Measurements from ENCODE around the gene IL10RA. TPM values are rescaled to one million over a fixed set of nuclear protein-coding genes. Genes with fewer than 3 reads are reported as not detected.
"Not testable (repeated sequence)": the region's sequence is repeated elsewhere in the genome, so short reads cannot be mapped to it uniquely, and the experiment has no call there.

The IL10RA gene
- total RNA-seq, 2 donors from 2014 or later, result 4.6 to 11.4 TPM

DNA sequence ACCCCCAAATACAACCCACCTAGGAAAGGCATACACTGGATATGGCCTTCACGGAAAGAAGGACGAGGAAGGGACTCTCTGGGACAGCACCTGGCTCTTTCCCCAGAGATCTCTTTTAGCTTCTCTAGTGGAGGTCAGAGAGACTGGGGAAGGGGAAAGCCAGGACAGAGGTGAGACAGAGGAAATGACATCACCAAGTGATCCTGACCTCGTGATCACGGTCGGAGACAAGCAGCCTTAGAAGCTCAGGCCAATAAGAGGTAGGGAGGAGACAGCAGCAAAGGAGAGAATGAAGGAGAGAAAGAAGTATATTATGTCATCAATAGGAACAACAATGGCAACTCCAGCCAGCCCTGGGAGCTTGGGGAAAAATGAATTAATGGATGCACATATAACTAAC is 41.6 kb upstream of the IL10RA start:
- H3K27ac ChIP-seq, result no peak overlapping the region
- H3K36me3 ChIP-seq, result no peaks in the 10 kb centered on the region
- DNase-seq (ENCODE audit: low spot score), result no peak
- H3K4me1 ChIP-seq, result peaks cover 0 to 7% of the 10 kb centered on the region in 2 donors
- no peaks in the 10 kb centered on the region for H3K27me3 ChIP-seq
- peaks cover 0 to 9% of the 10 kb centered on the region in 2 donors for H3K9me3 ChIP-seq
- TF ChIP-seq, protein P1, sequence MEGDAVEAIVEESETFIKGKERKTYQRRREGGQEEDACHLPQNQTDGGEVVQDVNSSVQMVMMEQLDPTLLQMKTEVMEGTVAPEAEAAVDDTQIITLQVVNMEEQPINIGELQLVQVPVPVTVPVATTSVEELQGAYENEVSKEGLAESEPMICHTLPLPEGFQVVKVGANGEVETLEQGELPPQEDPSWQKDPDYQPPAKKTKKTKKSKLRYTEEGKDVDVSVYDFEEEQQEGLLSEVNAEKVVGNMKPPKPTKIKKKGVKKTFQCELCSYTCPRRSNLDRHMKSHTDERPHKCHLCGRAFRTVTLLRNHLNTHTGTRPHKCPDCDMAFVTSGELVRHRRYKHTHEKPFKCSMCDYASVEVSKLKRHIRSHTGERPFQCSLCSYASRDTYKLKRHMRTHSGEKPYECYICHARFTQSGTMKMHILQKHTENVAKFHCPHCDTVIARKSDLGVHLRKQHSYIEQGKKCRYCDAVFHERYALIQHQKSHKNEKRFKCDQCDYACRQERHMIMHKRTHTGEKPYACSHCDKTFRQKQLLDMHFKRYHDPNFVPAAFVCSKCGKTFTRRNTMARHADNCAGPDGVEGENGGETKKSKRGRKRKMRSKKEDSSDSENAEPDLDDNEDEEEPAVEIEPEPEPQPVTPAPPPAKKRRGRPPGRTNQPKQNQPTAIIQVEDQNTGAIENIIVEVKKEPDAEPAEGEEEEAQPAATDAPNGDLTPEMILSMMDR (IDR thresholded peaks at IDR 0.05), result no peak
- H3K4me3 ChIP-seq, result no peak overlapping the region

DNA sequence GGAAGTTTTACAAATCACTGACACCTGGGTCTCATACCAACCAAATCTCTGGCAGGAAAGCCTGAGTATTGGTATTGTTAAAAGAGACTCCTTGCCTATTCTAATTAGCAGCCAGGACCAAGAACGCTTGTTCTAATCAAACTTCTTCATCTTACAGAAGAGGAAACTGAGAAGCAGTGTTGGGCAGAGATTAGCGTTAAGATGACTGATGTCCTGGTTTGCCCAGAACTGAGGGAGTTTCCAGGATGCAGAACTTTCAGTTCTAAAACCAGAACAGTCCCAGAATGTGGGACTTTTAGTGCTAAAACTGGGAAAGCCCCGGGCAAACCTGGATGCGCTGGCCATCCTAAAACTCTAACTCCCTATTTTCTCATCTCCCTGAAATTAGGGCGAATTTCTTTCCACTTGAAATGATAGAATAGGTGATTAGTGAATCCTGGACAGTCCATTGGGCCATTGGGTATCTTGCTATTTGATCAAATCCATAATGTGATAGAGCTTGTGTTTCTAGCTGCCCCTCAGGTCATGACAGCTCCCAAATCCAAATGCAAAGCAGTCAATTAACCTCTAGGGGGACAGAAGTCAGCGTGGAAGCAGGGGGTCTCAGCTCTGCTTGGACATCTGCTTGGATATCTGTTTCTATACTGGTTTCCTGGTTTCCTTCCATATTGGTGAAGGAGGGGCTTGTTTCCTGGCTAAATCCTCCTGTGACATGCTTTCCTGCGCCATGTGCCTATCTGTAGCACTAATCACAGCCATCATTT is 41.0 kb upstream of the IL10RA start:
- H3K27ac ChIP-seq, result no peak overlapping the region
- no peak overlapping the region for H3K4me3 ChIP-seq
- DNase-seq (ENCODE audit: low spot score), result peak; percentile 18
- H3K4me1 ChIP-seq, result peaks cover 0 to 7% of the 10 kb centered on the region in 2 donors
- peaks cover 0 to 9% of the 10 kb centered on the region in 2 donors for H3K9me3 ChIP-seq
- TF ChIP-seq, protein P1 (IDR thresholded peaks at IDR 0.05), result no peak
- H3K27me3 ChIP-seq, result no peaks in the 10 kb centered on the region
- H3K36me3 ChIP-seq, result no peaks in the 10 kb centered on the region

DNA sequence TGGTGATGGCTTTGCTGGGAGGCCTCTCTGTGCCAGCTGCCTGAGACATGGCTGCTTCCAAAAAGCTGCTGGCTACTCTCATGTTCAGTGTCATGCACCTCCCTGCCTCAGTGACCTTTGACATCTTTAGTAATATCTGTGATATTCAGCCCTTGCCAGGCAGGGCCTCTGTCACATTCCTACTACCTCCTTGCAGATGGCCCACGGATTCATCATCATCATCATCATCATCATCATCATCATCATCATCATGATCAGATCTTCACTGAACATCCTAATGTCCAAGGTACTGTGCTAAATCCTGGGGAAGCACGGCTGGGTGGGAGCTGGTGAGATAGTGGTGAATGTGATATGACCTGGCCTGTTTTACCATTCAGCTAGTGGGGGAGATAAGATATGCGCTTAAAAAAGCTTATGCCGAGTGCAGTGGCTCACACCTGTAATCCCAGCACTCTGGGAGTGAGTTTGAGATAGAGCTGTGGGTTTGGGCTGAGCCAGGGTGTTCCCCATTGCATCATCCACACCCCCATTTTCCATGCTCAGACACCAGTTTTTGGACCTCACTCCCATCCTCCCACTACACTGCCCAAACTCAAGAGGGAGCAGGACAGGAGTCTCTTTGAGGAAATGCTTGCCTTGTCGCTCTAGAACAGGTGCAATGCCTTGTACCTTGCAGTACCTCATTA is 39.9 kb upstream of the IL10RA start:
- Histone ChIP-seq H3K4me3 (no peak overlapping the region), H3K36me3 (no peaks in the 10 kb centered on the region), H3K27ac (no peak overlapping the region), H3K9me3 (peaks cover 0 to 9% of the 10 kb centered on the region in 2 donors), H3K27me3 (no peaks in the 10 kb centered on the region), H3K4me1 (peaks cover 0 to 7% of the 10 kb centered on the region in 2 donors)
- TF ChIP-seq, protein P1 (IDR thresholded peaks at IDR 0.05), result no peak
- peak; percentile 51 for DNase-seq (ENCODE audit: low spot score)

DNA sequence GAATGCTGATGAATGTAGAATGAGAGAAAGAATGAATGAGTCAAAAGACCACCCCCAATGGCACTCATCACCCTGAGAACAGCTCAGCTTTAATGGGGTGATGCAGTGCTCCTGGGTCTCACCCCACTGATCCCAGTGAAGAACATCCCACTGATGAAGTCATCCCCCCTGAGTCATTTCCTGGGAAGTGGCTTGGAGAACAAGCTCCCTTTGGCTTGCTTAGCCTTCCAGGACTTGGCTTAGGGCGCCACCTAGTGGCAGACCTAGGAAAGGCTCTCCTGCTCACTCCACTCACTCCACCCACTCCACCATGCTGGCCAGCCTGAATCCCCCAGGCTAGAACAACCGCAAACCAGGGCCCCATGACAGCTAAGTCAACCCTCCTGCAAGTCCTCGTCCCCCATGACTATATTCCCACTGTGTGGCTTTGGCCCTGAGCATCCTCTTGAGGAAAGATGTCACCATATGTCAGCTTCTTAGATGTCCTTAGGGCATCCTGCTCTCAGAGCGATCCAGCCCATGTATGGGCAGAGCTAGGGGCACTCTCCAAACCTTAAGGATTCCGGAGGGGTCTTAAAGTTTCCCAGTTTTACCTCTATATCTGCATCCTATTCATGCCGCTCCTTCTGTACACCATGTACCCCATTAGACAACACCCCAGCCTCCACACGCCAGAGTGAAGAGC is 39.2 kb upstream of the IL10RA start:
- TF ChIP-seq, protein P1 (IDR thresholded peaks at IDR 0.05), result peak; percentile 88 to 99
- Histone ChIP-seq H3K4me3 (no peak overlapping the region), H3K27ac (no peak overlapping the region), H3K9me3 (peaks cover 0 to 9% of the 10 kb centered on the region in 2 donors), H3K27me3 (no peaks in the 10 kb centered on the region), H3K4me1 (peaks cover 0 to 7% of the 10 kb centered on the region in 2 donors), H3K36me3 (no peaks in the 10 kb centered on the region)
- peak; percentile 94 for DNase-seq (ENCODE audit: low spot score)

DNA sequence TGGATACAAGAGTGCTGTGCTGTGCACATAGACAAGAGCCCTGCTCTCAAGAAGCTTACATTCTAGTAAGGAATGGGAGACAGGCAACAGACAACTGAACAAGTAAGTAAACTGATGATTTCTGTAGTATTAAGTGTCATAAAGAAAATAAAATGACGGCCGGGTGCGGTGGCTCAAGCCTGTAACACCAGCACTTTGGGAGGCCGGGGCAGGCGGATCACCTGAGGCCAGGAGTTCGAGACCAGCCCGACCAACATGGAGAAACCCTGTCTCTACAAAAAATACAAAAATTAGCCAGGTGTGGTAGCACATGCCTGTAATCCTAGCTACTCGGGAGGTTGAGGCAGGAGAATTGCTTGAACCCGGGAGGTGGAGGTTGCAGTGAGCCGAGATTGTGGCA is 38.4 kb upstream of the IL10RA start:
- H3K4me1 ChIP-seq, H3K27ac ChIP-seq, H3K4me3 ChIP-seq, H3K9me3 ChIP-seq, H3K27me3 ChIP-seq, H3K36me3 ChIP-seq: not testable (repeated sequence)
- peak; percentile 50 for DNase-seq (ENCODE audit: low spot score)

DNA sequence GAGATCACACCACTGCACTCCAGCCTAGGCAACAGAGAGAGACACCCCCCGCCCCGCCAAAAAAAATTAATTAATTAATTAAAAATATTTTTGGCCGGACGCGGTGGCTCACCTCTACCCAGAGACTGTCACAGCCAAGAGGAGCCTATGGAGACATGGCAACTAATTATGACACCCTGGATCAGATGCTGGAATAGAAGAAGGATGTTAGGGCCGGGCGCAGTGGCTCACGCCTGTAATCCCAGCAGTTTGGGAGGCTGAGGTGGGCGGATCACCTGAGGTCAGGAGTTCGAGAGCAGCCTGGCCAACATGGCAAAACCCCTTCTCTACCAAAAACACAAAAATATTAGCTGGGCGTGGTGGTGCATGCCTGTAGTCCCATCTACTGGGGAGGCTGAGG is 37.7 kb upstream of the IL10RA start:
- peak; percentile 53 for DNase-seq (ENCODE audit: low spot score)

More for the DNA sequence above, 37.7 kb upstream of the IL10RA start:
- H3K4me1 ChIP-seq, H3K9me3 ChIP-seq, H3K4me3 ChIP-seq, H3K36me3 ChIP-seq, H3K27ac ChIP-seq, H3K27me3 ChIP-seq: not testable (repeated sequence)

All from right atrium auricular region (tissue), 2 donors.